Peyer's patch (tissue), 4 donors: ENCODE measurements around the gene PPFIBP2. TPM values are rescaled to one million over a fixed set of nuclear protein-coding genes. Genes with fewer than 3 reads are reported as not detected.

Experiments used
- DNase-seq, 3 donors: peaks; one replicate each; pipeline ENCODE4 v3.0.0-alpha.2; 2017 to 2019
- H3K27ac ChIP-seq, 4 donors: fragments of 200-600 bp; sonication (generic); one replicate each; pipeline ENCODE4 v1.5.1; 2016 to 2019
- H3K27me3 ChIP-seq, 2 donors: fragments of 200-600 bp; sonication (generic); one replicate each; pipeline ENCODE4 v1.5.1; 2019
- H3K36me3 ChIP-seq, 3 donors: fragments of 200-600 bp; sonication (generic); one replicate each; pipeline ENCODE4 v1.5.1; 2016 to 2019
- H3K4me1 ChIP-seq, 4 donors: fragments of 200-600 bp; sonication (generic); one replicate each; pipeline ENCODE4 v1.5.1; 2016 to 2019
- H3K4me3 ChIP-seq, 4 donors: fragments of 200-600 bp; sonication (generic); 1 replicate in 3 of 4; 2 replicates in 1 of 4; pipeline ENCODE4 v1.5.1; 2016 to 2019; ENCODE audit warnings: mild to moderate bottlenecking in 1 of 4
- H3K9me3 ChIP-seq, 4 donors: fragments of 200-600 bp; sonication (generic); one replicate each; pipeline ENCODE4 v1.5.1; 2016 to 2019; ENCODE audit warnings: mild to moderate bottlenecking in 1 of 4
- CTCF ChIP-seq, 6 experiments: fragments of 450-650 bp in 4 of 6; fragments of 200-600 bp in 2 of 6; sonication (generic) in 1 of 6; IDR thresholded peaks; one replicate each; pipeline ENCODE4 v1.5.1; 2017 to 2019; ENCODE audit warnings: antibody characterized with exemption in 6 of 6, mild to moderate bottlenecking in 3 of 6, moderate library complexity in 1 of 6
- POLR2A ChIP-seq, 2 donors: fragments of 450-650 bp; IDR thresholded peaks; one replicate each; pipeline ENCODE4 v1.5.1; 2017; ENCODE audit warnings: antibody characterized with exemption in 2 of 2, mild to moderate bottlenecking in 2 of 2, moderate library complexity in 2 of 2
- total RNA-seq, 4 donors: library from RNA; depleted of rRNA; stranded (reverse); fragments of >200 nt; gene quantifications; one replicate each; pipeline ENCODE4 v1.1.0, GENCODE V29; 2016

The PPFIBP2 gene
- total RNA-seq, 4 donors from 2014 or later, result 74.6 to 245 (median 148) TPM

- Histone ChIP-seq H3K27ac (peak overlapping the region in 3 of 4 donors; percentile 88 to 96 (median 92)), H3K4me1 (peaks cover 0 to 75% (median 8%) of the 10 kb centered on the region in 4 donors), H3K27me3 (no peaks in the 10 kb centered on the region), H3K4me3 (peak overlapping the region in 2 of 4 donors; percentile 30 to 38), H3K9me3 (no peaks in the 10 kb centered on the region), H3K36me3 (no peaks in the 10 kb centered on the region)
- no peak for TF ChIP-seq CTCF (IDR thresholded peaks at IDR 0.05)
- TF ChIP-seq POLR2A (IDR thresholded peaks at IDR 0.05), result no peak
- DNase-seq, result no peak
Observed at GRCh38 chr11:7574491-7575130, 60.8 kb downstream of the PPFIBP2 start.

GRCh38 chr11:7575841-7576725, 62.3 kb downstream of the PPFIBP2 start:
- peak overlapping the region in 3 of 4 donors; percentile 0 to 58 (median 53) for H3K4me3 ChIP-seq
- peak in 2 of 6 experiments; percentile 9 to 13 for TF ChIP-seq CTCF (IDR thresholded peaks at IDR 0.05)
- TF ChIP-seq POLR2A (IDR thresholded peaks at IDR 0.05), result peak; percentile 64 to 66
- H3K36me3 ChIP-seq, result no peaks in the 10 kb centered on the region

GRCh38 chr11:7576726-7577290, 63.0 kb downstream of the PPFIBP2 start:
- no peaks in the 10 kb centered on the region for H3K27me3 ChIP-seq
- peak overlapping the region; percentile 62 to 96 (median 90) for H3K27ac ChIP-seq
- DNase-seq, result no peak
- no peaks in the 10 kb centered on the region for H3K9me3 ChIP-seq
- H3K4me1 ChIP-seq, result peaks cover 0 to 83% (median 8%) of the 10 kb centered on the region in 4 donors
- TF ChIP-seq CTCF (IDR thresholded peaks at IDR 0.05) (peak in 2 of 6 experiments; percentile 15 to 20), POLR2A (IDR thresholded peaks at IDR 0.05) (peak in 1 of 2 donors; percentile 37)
- H3K4me3 ChIP-seq, result peak overlapping the region in 3 of 4 donors; percentile 0 to 58 (median 53)
- no peaks in the 10 kb centered on the region for H3K36me3 ChIP-seq

More at GRCh38 chr11:7575841-7576725, 62.3 kb downstream of the PPFIBP2 start:
- Histone ChIP-seq H3K4me1 (peaks cover 0 to 84% (median 8%) of the 10 kb centered on the region in 4 donors), H3K27ac (peak overlapping the region; percentile 62 to 96 (median 90)), H3K9me3 (no peaks in the 10 kb centered on the region), H3K27me3 (no peaks in the 10 kb centered on the region)
- peak in 2 of 3 donors; percentile 83 to 85 for DNase-seq

- DNase-seq, result peak in 1 of 3 donors; percentile 59
- H3K4me3 ChIP-seq, result peak overlapping the region in 3 of 4 donors; percentile 16 to 58 (median 53)
- H3K27ac ChIP-seq, result peak overlapping the region; percentile 62 to 96 (median 90)
Observed at GRCh38 chr11:7577291-7578190, 63.7 kb downstream of the PPFIBP2 start.

More at GRCh38 chr11:7577291-7578190, 63.7 kb downstream of the PPFIBP2 start:
- Histone ChIP-seq H3K4me1 (peaks cover 0 to 76% (median 8%) of the 10 kb centered on the region in 4 donors), H3K36me3 (no peaks in the 10 kb centered on the region), H3K27me3 (no peaks in the 10 kb centered on the region), H3K9me3 (no peaks in the 10 kb centered on the region)
- TF ChIP-seq CTCF (IDR thresholded peaks at IDR 0.05), result no peak
- peak in 1 of 2 donors; percentile 17 for TF ChIP-seq POLR2A (IDR thresholded peaks at IDR 0.05)
